Fibroblast of lung (primary cell): ENCODE data around the gene SFT2D3. TPM values are rescaled to one million over a fixed set of nuclear protein-coding genes. Genes with fewer than 3 reads are reported as not detected.

Source experiments
- DNase-seq, 2 donors: peaks; one replicate each; pipeline versions ENCODE4 v3.0.0 to v3.0.0-alpha.2; 2010; ENCODE audit warnings: low read depth in 2 of 2
- H2AFZ ChIP-seq: 2 replicates; pipeline ENCODE4 v1.5.1; 2012; ENCODE audit warnings: low read length, control low read depth, inconsistent platforms
- H3K27ac ChIP-seq: 2 replicates; pipeline ENCODE4 v1.5.1; 2011; ENCODE audit warnings: low read length, control low read depth; ENCODE audit not compliant: insufficient read depth
- H3K27me3 ChIP-seq: 2 replicates; pipeline ENCODE4 v1.5.1; 2011; ENCODE audit warnings: mild to moderate bottlenecking, low read length; ENCODE audit not compliant: control insufficient read depth, insufficient read depth
- H3K36me3 ChIP-seq: 2 replicates; pipeline ENCODE4 v1.5.1; 2011; ENCODE audit warnings: low read length; ENCODE audit not compliant: control insufficient read depth, insufficient read depth
- H3K4me1 ChIP-seq: 2 replicates; pipeline ENCODE4 v1.5.1; 2011; ENCODE audit warnings: low read length; ENCODE audit not compliant: control insufficient read depth, insufficient read depth; ENCODE audit errors: extremely low read depth
- H3K4me2 ChIP-seq: 2 replicates; pipeline ENCODE4 v1.5.1; 2011; ENCODE audit warnings: low read length, control low read depth; ENCODE audit not compliant: insufficient read depth; ENCODE audit errors: extremely low read depth
- H3K4me3 ChIP-seq, 4 experiments: fragments of 200-600 bp in 1 of 4; sonication (generic) in 1 of 4; replicated peaks in 1 of 4; 2 replicates each; pipeline ENCODE4 v1.5.1; 2011 to 2016; ENCODE audit warnings: low read length in 4 of 4, low read depth in 3 of 4, mild to moderate bottlenecking in 3 of 4, control low read depth in 2 of 4, inconsistent platforms in 1 of 4, mixed read lengths in 1 of 4; ENCODE audit not compliant: insufficient read depth in 1 of 4; ENCODE audit errors: control extremely low read depth in 1 of 4
- H3K79me2 ChIP-seq: 2 replicates; pipeline ENCODE4 v1.5.1; 2012; ENCODE audit warnings: mild to moderate bottlenecking, low read length, inconsistent platforms; ENCODE audit not compliant: control insufficient read depth, insufficient read depth
- H3K9ac ChIP-seq: 2 replicates; pipeline ENCODE4 v1.5.1; 2011; ENCODE audit warnings: mild to moderate bottlenecking, low read length, control low read depth; ENCODE audit not compliant: insufficient read depth
- H3K9me3 ChIP-seq: 2 replicates; pipeline ENCODE4 v1.5.1; 2012; ENCODE audit warnings: low read depth, low read length; ENCODE audit not compliant: control insufficient read depth, insufficient read depth
- H4K20me1 ChIP-seq: 2 replicates; pipeline ENCODE4 v1.5.1; 2011; ENCODE audit warnings: low read length; ENCODE audit not compliant: control insufficient read depth, insufficient read depth; ENCODE audit errors: extremely low read depth
- EZH2 ChIP-seq: IDR thresholded peaks from 2 replicates; pipeline ENCODE4 v1.5.1; 2012; ENCODE audit warnings: low read length, control low read depth, mild to moderate bottlenecking; ENCODE audit errors: missing control alignments
- polyA plus RNA-seq, 2 donors: library from polyadenylated mRNA; depleted of rRNA in 1 of 2; stranded (reverse) in 1 of 2; unstranded in 1 of 2; fragments of >200 nt; gene quantifications; 2 replicates each; pipeline ENCODE4 v1.2.1, GENCODE V29; 2011 to 2012; ENCODE audit warnings: missing spikeins in 1 of 2
- total RNA-seq: library from RNA; depleted of rRNA; stranded (reverse); fragments of >200 nt; gene quantifications from 2 replicates; pipeline ENCODE4 v1.2.1, GENCODE V29; 2014
- TF ChIP-seq, protein P1 (sequence below), 2 donors: IDR thresholded peaks in 1 of 2; conservative IDR thresholded peaks in 1 of 2; 1 replicate in 1 of 2; 2 replicates in 1 of 2; pipeline ENCODE4 v1.5.1; 2011 to 2012; ENCODE audit warnings: low read length in 2 of 2, control low read depth in 1 of 2, inconsistent platforms in 1 of 2, low read depth in 1 of 2, mild to moderate bottlenecking in 1 of 2

The SFT2D3 gene
- total and polyA plus RNA-seq, 2 donors (not counting 1 experiment from before 2014, with no cell fraction given) = 4.1 to 5.5 TPM

DNA sequence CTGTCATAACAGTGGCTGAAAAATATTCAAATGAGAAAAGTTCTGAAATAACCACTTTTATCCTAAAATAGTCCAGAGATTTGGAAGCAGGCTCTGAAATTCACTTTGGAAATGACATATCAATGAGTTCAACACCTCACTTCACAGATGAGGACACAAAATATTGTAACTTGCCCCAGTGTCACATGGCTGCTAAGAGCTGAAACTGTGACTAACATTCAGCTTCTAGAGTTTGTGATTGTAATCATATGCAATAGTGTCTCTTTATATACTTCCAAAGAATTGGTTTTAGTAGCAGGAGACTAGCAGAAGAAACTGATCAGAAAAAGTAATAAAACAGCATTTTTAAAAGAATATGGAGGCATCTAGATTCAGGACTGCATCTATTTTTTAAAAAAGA lies 52.1 kb downstream of the SFT2D3 start:
- DNase-seq = no peak
- Histone ChIP-seq H4K20me1 (no peaks in the 10 kb centered on the region), H3K4me1 (no peaks in the 10 kb centered on the region), H2AFZ (no peak overlapping the region), H3K36me3 (no peaks in the 10 kb centered on the region), H3K4me3 (no peak overlapping the region), H3K27me3 (no peaks in the 10 kb centered on the region), H3K27ac (no peak overlapping the region), H3K79me2 (no peaks in the 10 kb centered on the region), H3K9ac (no peak overlapping the region), H3K4me2 (no peak overlapping the region), H3K9me3 (no peaks in the 10 kb centered on the region)
- TF ChIP-seq EZH2 = no peak
- TF ChIP-seq, protein P1, sequence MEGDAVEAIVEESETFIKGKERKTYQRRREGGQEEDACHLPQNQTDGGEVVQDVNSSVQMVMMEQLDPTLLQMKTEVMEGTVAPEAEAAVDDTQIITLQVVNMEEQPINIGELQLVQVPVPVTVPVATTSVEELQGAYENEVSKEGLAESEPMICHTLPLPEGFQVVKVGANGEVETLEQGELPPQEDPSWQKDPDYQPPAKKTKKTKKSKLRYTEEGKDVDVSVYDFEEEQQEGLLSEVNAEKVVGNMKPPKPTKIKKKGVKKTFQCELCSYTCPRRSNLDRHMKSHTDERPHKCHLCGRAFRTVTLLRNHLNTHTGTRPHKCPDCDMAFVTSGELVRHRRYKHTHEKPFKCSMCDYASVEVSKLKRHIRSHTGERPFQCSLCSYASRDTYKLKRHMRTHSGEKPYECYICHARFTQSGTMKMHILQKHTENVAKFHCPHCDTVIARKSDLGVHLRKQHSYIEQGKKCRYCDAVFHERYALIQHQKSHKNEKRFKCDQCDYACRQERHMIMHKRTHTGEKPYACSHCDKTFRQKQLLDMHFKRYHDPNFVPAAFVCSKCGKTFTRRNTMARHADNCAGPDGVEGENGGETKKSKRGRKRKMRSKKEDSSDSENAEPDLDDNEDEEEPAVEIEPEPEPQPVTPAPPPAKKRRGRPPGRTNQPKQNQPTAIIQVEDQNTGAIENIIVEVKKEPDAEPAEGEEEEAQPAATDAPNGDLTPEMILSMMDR (conservative IDR thresholded peaks at IDR 0.05 in 1 of 2, IDR thresholded peaks at IDR 0.05 in 1 of 2; ENCODE audit: low read depth in 1 of 2, low read length in 2 of 2) = no peak

DNA sequence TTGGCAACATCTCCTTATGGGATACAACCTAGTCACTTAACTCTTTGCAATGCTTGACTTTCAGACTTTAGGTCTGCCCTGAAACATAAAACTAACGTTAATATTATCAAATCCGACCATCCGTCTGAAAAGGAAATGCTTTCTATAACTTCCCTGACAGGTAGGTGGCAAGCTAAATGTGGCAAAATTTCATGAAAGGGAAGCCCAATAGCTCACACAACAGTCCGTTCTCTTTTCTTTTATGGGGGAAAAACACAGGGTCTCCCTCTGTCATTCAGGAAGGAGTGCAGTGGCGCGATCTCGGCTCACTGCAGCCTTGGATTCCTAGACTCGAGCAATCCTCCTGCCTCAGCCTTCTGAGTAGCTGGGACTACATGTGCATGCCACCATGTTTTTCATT lies 52.9 kb downstream of the SFT2D3 start:
- H3K9ac ChIP-seq = no peak overlapping the region
- H3K79me2 ChIP-seq = no peaks in the 10 kb centered on the region
- no peaks in the 10 kb centered on the region for H3K36me3 ChIP-seq
- H3K4me2 ChIP-seq = no peak overlapping the region
- no peak overlapping the region for H2AFZ ChIP-seq
- no peak overlapping the region for H3K4me3 ChIP-seq
- TF ChIP-seq, protein P1 (conservative IDR thresholded peaks at IDR 0.05 in 1 of 2, IDR thresholded peaks at IDR 0.05 in 1 of 2; ENCODE audit: low read depth in 1 of 2, low read length in 2 of 2) = no peak
- no peak for TF ChIP-seq EZH2
- no peaks in the 10 kb centered on the region for H3K27me3 ChIP-seq
- H3K27ac ChIP-seq = no peak overlapping the region
- no peak for DNase-seq
- H3K9me3 ChIP-seq = no peaks in the 10 kb centered on the region
- no peaks in the 10 kb centered on the region for H3K4me1 ChIP-seq
- no peaks in the 10 kb centered on the region for H4K20me1 ChIP-seq

Other genes starting within 250 kb of the SFT2D3 start
- 34.7 and 44.1 TPM in 2 replicates for gene IWS1, start 175.0 kb upstream of the SFT2D3 start, total RNA-seq
- 47.4 and 56.0 TPM in 2 replicates for gene IWS1, start 175.0 kb upstream of the SFT2D3 start, polyA plus RNA-seq
- gene MYO7B, start 165.8 kb upstream of the SFT2D3 start, total RNA-seq = under 0.01 TPM in 1 of 2 replicates, not detected in the other
- gene MYO7B, start 165.8 kb upstream of the SFT2D3 start, polyA plus RNA-seq = not detected in 2 replicates
- not detected in 2 replicates for gene GPR17, start 55.3 kb upstream of the SFT2D3 start, total RNA-seq
- not detected in 2 replicates for gene GPR17, start 55.3 kb upstream of the SFT2D3 start, polyA plus RNA-seq
- 0.51 and 1.8 TPM in 2 replicates for gene LIMS2, start 26.0 kb upstream of the SFT2D3 start, total RNA-seq
- 3.0 and 17.3 TPM in 2 replicates for gene LIMS2, start 26.0 kb upstream of the SFT2D3 start, polyA plus RNA-seq
- 20.8 and 27.2 TPM in 2 replicates for gene WDR33, start 109.7 kb downstream of the SFT2D3 start, total RNA-seq
- gene WDR33, start 109.7 kb downstream of the SFT2D3 start, polyA plus RNA-seq = 28.6 and 31.1 TPM in 2 replicates
- 21.8 and 22.9 TPM in 2 replicates for gene POLR2D, start 156.7 kb downstream of the SFT2D3 start, total RNA-seq
- 22.4 and 32.2 TPM in 2 replicates for gene POLR2D, start 156.7 kb downstream of the SFT2D3 start, polyA plus RNA-seq
- gene AMMECR1L, start 184.5 kb downstream of the SFT2D3 start, total RNA-seq = 13.1 and 16.8 TPM in 2 replicates
- gene AMMECR1L, start 184.5 kb downstream of the SFT2D3 start, polyA plus RNA-seq = 15.5 and 16.8 TPM in 2 replicates